ENCODE measurements around the gene ARHGEF16. TPM values are rescaled to one million over a fixed set of nuclear protein-coding genes. Genes with fewer than 3 reads are reported as not detected.

Gene ARHGEF16
- total RNA-seq, 1 donor from 2014 or later: not detected

DNA sequence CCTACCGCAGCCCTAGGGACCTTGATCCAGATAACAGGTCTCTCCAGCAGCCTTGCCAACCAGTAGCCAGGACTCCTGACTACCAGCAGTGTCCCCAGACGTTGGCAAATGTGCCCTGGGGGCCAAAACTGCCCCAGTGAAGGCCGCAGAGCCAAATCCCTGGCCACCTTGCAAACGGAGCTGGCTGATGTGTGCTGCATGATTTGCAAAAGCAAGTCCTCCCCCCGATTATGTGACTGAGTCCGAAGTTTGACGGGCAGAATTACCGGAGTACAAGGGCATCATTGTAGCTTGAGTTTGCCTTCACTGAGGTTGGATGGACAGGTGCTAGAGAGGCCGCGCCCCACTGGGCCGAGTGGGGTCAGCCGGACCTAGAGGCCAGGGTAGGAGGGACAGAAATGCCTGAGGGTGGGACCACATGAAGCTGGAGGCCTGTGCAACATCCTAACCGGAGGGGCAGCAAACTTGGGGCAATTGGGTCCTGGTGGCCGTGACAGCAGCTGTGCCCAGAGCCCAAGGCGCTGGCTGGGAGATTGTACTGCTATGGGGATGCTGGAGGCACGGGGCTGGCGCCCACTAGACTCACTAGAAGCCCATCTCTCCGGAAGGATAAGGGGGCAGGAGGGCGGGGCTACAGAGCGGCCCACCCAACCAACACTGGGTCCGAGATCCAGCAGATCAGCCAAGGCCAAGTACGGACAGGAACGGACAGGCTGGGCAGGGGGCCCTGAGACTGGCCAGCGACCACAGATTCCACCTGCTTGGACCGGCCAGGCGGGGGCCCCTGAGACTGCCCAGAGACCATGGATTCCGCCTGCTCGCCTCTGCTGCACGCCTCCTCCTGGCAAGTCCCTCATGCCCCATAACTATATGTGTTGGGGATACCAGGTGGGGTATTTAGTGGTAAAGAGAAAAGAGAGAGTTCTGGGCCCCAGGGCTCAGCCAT is 2.8 kb downstream of the ARHGEF16 start:
- DNase-seq (ENCODE audit: low spot score): no peak

DNA sequence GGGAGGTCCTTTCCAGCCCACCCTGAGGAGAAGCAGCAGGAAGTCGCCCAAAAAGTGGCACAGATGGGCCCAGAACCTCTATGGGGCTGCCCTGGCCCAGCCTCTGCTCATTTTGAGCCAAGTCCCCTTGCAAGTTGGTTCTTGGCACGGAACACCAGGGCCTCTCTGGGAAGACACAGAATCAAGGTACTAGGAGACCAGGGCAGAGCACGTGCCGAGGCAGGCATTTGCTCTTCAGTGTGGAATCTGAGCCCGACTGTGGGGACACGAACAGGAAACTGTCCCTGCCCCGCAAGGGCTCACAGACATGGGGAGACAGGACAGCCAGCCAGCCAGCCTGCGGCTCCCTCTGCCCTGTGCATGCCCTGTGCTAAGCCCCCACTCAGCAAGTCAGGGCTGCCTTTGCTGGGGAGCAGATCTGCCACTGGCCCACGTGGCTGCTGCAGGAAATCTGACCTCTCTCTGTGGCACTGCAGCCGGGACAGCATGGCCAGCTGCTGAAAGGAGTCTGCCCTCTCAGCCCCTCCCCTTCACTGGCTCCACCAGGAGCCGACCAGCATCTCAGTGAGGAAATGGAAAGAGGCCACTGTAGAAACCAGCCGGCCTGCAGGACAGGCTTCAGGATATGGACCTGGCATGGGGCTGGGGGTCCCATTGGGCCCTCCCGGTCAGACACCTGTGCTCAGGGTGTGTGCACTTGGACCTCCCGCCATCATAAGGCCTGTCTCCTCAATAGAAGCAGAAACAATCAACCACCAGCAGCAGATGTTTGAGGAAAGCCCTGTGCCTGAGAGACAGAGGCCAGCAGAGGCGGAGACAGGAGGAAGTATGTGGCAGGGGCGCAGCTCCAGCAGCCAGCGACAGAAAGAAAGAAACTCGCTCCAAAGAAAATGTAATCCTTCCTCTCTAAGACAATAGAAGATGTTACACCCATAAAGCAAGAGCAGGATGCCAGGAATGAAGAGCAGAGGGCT is 3.7 kb downstream of the ARHGEF16 start:
- DNase-seq (ENCODE audit: low spot score): no peak

DNA sequence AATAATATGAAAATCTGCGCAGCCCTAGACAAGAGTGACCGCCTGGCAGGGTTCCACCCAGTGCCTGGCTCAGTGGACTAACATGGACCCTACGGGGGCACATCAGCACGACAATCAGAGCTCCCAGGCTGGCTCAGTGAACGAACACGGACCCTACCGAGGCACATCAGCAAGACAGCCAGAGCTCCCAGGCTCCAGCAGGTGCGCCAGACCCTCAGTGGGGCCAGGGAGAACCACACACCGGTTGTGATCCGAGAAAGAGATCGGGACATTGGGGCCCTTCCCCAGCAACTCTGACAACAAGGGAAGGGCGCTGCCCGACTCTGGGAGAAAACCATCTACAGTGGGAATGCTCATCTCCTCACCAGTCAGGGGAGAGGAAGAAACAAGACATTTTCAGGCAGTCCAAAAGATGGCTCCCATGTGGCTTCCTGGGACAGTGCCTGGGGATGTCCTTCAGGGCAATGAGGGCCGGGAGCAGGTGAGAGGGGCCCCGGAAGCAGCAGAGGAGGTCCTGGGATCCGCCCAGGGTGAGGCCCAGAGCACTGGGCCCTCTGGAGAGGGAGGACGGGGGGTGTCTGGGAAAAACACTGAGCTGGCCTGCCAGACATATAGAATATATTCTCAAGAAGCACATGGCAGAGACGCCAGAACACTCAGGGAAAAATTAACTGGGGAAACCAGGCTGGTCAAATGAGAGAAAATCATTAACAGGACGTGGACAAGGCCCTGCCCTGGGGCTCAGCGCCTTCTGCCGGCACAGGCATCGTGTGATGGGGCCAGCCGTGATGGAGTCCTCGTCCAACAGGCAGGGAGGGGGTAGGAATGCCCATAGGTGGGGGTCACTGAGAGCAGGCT is 4.8 kb downstream of the ARHGEF16 start:
- no peak for DNase-seq (ENCODE audit: low spot score)

GRCh38 chr1:3459940-3460671 is 5.6 kb downstream of the ARHGEF16 start:
- DNase-seq (ENCODE audit: low spot score): no peak

DNA sequence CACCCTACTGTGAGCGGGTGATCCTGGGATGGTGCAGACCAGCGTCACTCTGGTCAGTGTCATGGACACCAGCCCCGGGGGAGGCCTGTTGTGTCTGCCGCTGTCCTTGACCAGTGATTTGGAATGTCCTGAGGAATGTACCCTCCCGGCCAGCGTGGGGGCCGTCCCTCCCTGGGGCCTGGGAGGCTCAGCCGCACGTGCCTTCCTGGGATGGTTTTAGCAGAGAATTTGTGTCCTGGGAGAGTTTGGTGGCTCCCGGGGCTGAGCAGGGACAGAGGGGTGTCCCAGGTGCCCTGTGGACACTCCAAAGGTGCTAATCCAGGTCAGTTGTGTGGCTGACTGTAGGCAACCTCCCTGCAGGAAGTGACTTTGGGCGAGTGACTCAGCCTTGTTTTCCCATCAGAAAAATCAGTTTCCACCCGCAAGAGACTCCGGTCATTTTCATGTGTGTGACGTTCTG is 6.2 kb downstream of the ARHGEF16 start:
- DNase-seq (ENCODE audit: low spot score): no peak

DNA sequence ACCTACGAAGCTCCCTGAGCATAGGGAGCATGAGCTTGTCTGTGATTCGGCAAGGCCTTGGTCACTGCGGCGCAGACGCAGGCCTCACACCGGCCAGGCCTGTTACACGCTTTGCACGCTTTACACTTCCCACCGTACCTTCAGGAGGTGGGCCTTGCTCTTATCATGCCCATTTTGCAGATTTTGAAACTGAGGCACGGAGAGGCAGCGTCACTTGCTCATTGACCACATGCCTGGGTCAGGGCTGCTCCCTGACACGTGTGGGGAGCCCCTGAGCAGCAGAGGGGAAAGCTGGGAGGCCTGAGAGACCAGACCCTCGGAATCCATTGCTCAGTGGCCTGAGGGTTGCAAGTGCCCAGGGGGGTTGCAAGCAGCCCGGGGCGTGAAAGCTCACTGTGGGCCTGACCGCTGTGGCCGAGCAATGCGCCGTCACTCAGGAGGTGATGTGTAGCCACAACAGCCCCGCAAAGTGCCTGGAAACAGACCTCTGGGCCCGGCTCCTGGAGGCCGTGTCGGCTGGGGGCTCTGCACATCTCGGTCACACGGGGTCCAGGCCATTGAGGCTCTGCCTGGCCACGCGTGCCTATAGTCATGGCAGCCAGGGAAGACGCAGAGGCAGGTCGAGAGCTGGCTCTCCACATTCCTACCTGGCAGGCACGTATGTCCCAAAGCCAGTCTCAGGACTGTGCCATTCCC is 6.9 kb downstream of the ARHGEF16 start:
- no peak for DNase-seq (ENCODE audit: low spot score)

DNA sequence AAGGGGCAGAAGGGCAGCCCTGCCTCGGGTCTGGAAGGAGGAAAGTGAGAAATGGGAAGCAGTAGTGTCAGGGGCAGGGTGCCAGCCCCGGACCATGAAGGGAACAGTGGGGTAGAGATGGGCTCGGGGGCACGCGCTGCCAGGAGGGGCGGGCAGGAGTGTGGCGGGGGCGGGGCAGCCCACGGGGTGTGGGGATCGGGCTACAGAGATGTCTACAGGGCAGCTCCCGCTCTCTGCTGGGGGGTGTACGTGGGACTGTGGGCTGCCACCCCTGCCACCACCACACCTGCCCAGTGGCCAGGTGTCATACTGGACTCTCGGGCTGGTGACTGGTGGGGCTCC is 7.4 kb downstream of the ARHGEF16 start:
- no peak for DNase-seq (ENCODE audit: low spot score)

DNA sequence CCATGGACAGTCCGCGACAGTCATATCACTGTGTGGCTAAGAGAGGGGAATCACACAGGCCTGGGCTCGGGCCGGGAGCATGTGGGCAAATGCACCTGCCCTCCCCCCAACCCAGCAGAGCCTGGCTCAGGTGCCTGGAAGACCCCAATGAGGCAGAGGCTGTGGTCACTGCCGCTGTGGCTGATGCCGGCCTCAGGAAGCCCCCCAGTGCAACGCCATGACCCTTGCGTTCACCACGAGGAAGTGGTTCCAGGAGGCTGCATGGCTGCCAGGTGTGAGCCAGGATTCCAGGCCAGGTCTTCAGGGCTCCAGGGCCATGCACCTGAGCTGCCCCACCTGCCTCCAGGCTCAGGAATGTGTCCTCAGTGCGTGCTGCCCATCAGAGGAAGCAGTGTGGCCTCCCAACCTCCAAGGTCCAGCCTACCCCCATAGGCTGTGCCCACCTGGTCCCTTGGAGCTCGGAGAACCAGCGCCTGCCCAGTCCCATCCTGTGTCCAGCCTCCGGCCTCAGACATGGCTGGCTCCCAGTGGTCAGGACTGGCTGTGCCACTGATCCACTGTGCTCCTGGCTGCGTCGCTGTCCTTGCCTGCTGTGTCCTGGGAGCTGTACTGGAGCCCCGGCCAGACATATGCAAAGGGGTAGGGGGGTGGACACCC is 8.0 kb downstream of the ARHGEF16 start:
- DNase-seq (ENCODE audit: low spot score): no peak

DNA sequence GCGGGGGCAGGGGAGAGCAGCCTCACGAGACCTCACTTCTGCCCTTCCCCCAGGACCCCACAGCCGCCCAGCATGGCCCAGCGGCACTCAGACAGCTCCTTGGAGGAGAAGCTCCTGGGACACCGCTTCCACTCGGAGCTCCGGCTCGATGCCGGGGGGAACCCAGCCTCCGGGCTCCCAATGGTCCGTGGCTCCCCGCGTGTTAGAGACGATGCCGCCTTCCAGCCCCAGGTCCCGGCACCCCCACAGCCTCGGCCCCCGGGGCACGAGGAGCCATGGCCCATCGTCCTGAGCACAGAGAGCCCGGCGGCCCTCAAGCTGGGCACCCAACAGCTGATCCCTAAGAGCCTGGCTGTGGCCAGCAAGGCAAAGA is 8.5 kb downstream of the ARHGEF16 start:
- no peak for DNase-seq (ENCODE audit: low spot score)

DNA sequence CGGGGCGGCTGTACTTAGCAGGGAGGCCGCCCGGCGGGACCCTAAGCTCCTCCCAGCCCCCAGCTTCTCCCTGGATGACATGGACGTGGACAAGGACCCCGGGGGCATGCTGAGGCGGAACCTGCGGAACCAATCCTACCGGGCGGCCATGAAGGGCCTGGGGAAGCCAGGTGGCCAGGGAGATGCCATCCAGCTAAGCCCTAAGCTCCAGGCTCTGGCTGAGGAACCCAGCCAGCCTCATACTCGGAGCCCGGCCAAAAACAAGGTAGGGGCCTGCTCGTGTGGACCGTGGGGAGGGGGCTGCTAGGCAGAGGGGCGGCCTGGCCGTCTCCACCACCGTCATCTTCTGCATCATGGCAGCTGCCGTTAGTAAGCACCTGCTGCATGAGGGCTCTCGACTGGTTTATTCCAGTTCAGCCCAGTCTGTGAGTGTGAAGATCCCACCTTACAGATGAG is 9.0 kb downstream of the ARHGEF16 start:
- no peak for DNase-seq (ENCODE audit: low spot score)

DNA sequence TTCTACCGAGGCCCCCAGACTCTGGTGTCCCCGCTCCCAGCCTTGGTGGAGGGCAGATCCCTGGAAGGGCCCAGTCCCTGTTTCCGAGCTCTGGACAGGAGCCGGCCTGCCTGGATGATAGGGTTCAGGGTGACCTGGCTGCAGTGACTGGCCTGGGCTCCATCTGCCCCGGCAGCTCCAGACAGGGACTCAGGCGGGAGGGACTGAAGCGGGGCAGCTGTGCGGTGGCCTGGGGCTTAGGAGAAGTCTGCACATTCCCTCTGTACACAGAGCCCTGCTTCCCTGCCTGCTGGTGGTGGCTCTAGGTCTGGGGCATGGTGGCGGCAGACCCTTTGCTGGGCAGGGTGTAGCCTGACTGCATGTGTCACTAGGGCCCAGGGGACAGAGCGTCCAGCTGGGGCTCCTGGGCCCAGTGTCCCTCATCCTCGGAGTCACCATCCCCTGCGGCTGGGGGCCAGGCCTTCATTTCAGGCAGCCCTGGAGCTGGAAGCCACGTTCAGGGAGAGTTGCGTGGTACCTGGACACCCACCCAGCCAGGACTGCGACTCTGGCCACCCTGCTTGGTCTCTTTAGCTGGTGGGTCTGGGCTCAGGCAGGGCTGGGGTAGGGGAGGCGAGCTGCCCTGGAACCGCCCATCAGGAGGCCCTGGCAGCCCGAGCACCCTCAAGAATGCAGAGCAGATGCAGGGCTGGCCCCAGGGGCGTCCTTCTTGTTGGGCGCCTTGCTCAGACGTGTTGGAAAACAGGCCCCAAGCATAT is 9.6 kb downstream of the ARHGEF16 start:
- no peak for DNase-seq (ENCODE audit: low spot score)

DNA sequence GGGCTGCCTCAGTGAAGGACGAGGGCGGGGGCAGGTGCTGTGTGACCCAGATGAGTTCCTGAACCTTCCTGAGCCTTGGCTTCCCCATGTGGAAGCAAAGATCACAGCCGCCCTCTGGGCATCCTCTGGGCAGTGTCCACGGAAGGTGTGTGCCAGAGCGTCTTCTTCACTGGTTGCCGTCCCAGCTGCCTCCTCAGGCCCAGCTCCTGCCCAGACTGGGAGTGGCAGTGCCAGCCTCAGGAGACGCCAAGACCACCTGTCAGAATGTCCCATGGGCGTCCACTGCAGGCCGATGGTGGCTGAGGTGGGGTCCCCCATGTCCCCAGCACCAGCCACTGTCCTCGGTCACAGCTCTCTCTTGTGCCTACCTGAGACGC is 10.2 kb downstream of the ARHGEF16 start:
- DNase-seq (ENCODE audit: low spot score): no peak

GRCh38 chr1:3465091-3465934 is 10.8 kb downstream of the ARHGEF16 start:
- no peak for DNase-seq (ENCODE audit: low spot score)

DNA sequence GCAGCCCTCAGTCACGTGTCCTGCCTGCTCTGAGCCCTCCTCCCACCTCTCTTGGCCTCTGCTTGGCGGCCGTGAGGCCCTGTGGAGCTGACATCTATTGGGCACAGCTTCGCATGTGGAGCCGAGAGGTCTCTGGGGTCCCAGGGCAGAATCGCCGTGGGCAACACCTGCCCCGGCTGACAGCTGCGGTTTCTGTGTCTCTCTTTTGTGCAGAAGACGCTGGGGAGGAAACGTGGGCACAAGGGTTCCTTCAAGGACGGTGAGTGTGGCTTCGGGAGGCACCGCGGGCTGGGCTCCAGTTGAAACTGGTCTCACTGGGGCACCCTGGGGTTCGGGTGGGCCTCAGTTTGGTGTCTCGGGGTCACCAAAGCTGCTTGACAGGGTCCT is 11.5 kb downstream of the ARHGEF16 start:
- DNase-seq (ENCODE audit: low spot score): no peak

- DNase-seq (ENCODE audit: low spot score): no peak
These were observed 12.1 kb downstream of the ARHGEF16 start for GRCh38 chr1:3466366-3467075.

- no peak for DNase-seq (ENCODE audit: low spot score)
These were observed 12.9 kb downstream of the ARHGEF16 start for GRCh38 chr1:3467096-3468036.
